HUDEP-2 (cell line): Measurements from ENCODE around the gene RMND1.

Source experiments
- DNase-seq, 76 experiments: peaks; one replicate each; lab custom pipeline; 2025; ENCODE audit not compliant: unreplicated experiment in 76 of 76; lab: John Stamatoyannopoulos, UW

Gene RMND1, protein sequence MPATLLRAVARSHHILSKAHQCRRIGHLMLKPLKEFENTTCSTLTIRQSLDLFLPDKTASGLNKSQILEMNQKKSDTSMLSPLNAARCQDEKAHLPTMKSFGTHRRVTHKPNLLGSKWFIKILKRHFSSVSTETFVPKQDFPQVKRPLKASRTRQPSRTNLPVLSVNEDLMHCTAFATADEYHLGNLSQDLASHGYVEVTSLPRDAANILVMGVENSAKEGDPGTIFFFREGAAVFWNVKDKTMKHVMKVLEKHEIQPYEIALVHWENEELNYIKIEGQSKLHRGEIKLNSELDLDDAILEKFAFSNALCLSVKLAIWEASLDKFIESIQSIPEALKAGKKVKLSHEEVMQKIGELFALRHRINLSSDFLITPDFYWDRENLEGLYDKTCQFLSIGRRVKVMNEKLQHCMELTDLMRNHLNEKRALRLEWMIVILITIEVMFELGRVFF

DNA sequence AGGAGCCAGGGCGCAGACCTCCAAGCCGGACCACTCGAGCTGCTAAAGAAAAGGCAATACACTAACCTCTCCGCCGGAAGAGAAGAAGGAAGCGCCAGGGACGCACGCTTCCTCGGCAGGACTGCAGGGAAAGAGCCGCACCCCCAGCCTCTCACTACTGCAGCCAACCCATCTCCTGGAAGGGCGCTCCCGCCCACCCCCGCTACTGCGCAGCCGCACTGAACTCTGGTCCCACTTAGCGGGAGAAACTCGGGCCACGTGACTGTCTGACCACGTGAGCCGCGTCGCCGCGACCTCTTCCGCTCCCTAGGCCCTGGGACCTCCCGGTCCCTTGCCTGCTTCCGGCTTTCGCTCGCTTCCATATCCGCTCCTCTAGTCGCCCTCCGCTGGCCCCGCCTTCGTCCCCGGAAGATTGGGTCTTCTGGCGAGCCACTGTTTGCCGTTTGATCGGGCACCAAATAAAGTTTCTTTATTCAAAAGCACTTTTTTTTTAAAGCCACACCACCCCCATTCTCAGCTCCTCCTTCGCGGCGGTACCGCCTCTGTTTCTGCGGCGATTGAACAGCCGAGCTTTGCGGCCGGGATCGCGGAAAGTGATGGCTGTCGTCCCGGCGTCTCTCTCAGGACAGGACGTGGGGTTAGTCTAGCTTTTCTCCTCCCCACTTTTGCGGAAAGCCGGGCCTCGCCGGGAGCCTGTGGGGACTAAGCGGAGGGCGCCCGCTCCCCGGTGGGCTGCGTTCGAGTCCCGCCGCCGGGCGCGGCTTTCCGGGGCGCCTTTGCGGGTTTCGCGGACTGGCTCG lies at the start of gene RMND1:
Gene RMND1 (minus strand): TSS at position 177 of the 800 bp plus-strand sequence. CDS start 6,315 bp downstream, outside the sequence.
- DNase-seq = peak; percentile 58 to 100 (median 100)

DNA sequence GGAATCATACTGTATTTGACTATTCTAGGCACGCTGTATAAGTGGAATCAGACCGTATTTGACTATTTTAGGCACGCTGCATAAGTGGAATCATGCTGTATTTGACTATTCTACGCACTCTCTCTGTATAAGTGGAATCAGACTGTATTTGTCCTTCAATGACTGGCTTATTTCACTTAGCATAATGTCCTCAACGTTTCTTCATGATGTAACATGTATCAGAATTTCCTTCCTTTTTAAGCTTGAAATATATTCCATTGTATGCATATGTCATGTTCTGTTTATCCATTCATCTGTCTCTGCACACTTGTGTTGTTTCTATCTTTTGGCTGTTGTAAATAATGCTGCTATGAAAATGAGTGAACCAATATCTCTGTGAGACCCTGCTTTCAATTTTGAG lies 47.6 kb upstream of the RMND1 start:
- no peak for DNase-seq

DNA sequence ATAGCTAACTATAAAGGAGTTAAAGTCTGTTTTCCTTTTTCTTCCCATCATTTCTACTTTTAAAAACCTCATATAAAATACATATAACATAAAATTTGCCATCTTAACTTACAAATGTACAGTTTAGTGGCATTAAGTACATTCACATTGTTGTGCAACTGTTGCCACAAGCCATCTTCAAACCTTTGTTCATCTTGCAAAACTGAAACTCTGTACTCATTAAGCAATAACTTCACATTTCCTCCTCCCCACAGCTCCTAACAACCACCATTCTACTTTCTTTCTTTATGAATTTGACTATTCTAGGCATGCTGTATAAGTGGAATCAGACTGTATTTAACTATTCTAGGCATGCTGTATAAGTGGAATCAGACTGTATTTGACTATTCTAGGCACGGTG lies 46.4 kb upstream of the RMND1 start:
- no peak for DNase-seq

DNA sequence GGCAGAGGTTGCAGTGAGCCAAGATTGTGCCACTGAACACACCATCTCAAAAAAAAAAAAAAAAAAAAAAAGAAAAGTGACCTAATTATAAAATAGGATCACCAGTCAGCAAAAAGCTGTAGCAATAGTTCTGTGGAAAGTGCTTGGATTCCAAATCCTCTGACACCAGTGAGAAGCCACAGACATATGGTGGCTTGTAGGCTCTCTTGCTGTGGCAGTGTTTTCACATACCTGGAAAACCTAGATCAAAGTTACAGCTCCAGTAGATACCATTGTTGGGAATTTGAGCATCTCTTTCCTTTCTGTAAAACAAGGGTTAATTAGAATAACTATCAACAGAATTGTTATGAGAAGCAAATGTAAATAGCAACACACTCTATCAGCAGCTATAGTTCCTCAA lies 46.0 kb upstream of the RMND1 start:
- no peak for DNase-seq

DNA sequence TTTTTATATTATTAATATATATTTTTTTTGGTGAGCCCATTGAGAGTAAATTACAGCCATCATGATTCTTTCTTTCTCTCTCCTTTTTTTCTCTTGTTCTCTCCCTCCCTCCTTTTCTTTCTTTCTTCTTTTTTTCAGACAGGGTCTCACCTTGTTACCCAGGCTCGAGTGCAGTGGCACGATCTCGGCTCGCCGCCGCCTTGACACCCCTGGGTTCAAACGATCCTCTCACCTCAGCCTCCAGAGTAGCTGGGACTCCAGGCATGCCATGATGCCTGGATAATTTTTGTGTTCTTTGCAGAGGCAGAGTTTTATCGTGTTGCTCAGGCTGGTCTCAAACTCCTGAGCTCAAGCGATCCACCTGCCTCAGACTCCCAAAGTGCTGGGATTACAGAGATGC lies 43.5 kb upstream of the RMND1 start:
- DNase-seq = no peak

DNA sequence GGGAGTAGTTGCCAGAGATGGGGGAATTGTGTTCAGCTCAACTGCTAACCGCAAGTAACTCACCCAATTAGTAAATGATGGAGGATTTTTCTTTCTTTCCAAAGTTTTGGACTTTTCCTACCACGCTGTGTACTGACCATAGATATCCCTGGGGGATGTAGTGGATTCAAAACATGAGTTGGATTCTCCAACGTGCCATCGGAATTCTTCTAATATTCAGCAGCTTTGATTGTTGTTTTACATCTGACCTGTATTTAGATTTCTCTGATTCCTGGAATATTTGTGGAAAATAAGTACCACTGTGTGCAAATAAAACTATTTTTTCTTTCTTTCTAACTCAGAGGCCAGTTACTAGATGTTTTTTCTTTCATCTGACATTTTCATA lies 43.0 kb upstream of the RMND1 start:
- DNase-seq = no peak

DNA sequence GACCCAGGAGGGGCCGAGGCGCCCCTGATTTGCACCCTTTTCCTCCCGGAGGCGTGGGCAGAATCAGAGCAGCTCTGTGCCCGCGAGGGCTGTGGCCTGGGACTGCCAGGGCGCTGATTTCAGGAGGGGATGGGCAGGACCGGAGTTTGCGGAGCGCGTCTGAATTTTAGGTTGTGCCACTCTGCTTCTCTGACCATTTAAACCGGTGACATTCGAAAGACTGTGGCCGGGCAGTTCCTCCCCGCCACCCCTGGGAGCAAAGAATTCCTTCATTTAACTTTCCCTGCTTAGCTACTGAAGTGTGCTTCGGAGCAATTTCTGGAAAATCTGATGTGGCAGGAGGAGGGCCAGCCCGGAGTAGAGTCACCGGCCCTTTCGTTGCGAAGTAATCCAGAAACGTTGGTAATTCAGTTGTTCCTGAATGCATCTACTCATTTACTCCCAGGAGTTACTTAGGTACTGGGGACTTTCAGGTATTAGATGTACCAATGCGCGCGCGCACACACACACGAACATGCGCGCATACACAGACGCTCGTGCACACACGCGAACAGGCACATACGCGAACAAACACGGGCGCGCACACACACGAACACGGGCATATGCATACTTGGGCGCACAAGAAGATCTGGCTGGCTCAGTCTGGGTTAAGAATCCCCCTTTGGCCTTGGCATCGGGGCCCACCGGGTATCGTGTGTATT lies 42.5 kb upstream of the RMND1 start:
- DNase-seq = no peak

DNA sequence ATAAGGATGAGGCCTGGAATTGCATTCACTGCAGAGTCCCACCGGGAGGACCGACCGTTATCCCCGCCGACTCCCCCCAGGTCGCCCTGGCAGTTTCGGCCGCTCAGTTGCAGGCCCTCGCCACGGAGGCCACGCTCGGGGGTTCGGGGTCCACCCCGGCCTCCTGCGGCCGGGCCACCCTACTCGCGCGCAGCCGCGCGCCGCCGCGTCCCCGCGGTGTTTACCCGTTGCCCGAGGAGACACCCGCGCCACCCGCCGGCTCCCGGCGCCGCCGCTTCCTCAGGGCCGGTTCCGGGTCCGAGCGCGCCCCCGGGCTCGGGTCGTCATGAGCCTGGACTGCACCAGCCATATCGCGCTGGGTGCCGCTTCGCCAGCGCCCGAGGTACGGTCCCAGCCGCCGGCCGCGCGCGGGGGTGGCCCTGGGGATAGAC lies 41.9 kb upstream of the RMND1 start, which contains the start of gene CCDC170:
Gene CCDC170 (plus strand): TSS at position 214 of the 431 bp plus-strand sequence. CDS start 112 bp downstream, at position 326.
- no peak for DNase-seq

DNA sequence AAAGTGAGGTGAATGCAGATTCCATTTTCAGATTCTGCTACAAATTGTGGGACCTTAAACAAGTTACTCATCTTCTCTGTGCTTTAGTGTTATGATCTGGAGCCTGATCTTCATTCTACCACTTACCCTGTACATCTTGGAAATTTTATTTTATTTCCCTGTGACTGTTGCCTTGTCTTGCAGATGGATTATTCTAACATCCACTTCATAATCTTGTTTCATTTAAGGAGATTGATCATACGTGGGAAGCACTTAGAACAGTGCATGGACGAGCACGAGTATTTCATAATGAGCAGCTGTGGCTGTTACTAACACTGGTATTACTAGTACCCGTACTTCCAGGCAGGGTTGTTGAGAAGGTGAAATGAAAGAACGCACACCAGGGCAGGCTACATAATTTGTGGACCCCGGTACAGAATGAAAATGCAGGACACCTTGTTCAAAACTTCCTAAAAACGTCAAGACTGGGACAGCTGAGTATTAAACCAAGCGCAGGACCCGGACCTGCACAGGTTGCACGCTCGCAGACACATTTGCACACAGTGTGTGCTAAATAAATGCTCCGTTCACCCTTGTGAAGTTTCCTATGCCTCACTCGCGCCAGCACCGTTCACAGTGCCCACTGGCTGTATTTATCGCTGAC lies 41.4 kb upstream of the RMND1 start:
- no peak for DNase-seq

DNA sequence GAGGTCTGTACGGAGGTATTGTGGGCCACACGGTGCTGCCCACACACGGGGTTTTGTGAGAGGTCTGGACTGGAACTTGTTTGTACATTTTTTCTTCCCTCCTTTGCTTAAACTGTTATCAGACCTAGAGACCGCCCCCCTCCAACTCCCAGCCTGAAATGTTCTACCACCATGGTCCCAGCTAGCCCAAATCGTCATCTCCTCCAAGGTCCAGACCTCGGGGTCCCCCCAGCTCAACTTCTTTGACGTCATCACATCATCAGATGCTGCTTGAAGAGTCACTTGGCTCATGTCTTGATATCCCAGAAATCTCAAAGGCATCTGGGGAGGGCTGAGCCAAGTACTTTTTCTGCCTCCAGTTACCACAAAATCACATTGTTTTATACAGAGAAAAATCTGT lies 39.1 kb upstream of the RMND1 start:
- DNase-seq = no peak

DNA sequence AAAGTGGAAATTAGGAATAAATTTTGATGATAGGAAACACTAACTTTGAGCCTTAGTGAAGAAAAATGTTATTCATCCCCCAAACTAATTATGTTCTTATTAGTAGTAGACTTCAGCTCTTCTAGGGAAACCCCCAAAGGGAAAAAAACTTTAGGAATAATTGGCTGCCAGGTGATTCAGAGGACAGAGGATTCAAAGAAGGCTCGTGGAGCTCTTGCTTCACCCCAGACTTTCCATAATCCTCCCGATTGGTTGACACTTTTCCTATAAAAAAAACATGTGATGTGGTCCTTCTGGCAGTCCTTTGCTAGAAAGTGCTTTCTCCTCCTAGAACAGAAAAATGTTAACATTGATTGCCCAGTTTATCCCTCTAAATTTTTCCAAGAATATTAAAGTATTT lies 36.3 kb upstream of the RMND1 start:
- DNase-seq = no peak

DNA sequence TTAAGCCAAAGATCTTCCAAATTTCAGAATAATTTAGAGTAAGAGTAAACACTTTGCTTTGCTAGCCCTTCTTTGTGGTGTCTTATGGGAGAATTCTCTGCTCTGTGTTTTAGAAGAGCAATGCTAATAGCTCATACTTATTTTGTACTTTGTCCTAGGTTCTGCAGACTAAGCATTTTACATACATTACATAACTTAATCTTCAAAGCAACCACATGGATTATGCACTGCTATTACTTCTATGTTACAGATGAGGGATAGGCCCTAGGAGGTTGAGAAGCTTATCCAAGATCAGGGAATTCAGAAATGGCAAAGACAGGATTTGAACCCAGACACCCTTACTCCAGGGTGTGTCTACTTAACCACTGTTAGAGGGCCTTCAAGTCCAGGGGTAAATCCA lies 32.1 kb upstream of the RMND1 start:
- no peak for DNase-seq

DNA sequence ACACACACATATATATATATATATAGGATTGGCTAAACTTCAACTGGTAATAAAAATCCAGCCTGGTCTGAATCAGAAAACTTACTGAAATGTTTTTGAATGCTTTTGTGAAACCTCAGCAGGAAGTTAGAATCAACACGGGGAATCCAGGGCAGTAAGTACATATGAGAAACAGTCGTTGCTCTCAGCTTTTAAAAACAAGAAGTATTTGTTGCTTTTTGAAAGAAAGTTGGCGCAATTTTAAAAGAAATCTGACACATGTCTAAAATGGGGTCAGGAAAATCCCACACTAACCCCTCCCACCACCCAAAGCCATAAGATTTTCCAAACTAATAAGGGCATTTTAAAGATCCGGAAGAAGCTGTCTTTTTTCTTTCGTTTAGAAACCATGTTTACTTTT lies 30.4 kb upstream of the RMND1 start:
- no peak for DNase-seq

DNA sequence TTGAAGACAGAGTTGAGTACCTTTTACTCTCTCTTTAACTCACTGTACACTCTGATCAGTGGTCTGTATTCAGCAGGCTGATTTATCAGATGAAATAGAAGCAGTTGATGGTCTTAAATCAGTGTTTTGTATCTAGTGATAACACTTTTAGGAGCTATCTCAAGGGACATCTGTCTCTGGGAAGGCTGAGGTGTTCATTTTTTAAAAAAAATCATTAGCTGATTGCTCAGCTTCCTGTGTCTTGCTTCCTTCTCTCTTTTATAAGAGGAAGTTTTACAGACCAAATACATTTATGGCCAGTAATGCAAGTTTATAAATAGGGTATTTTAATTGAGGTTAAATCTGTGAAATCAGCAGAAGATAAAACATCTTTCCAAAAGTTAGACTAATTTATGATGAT lies 29.9 kb upstream of the RMND1 start:
- no peak for DNase-seq

DNA sequence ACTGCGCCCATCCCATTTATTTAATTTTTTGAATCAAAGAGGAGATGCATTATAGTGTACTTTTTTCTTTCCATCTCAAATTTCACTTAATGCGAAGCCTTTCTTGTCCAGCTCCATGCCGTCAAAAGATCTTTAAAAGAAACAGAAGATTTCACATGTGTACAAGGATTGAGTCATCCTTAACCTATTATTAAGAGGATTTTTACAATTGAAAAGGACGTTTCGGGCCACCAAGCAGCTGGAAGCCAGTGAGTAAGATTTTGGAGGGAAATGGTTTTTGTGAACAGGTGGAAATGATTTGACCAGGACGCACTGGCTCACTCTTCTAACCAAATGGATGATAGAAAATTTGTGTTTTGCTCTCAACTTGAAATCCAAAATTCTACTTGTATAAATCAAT lies 26.7 kb upstream of the RMND1 start:
- DNase-seq = no peak

DNA sequence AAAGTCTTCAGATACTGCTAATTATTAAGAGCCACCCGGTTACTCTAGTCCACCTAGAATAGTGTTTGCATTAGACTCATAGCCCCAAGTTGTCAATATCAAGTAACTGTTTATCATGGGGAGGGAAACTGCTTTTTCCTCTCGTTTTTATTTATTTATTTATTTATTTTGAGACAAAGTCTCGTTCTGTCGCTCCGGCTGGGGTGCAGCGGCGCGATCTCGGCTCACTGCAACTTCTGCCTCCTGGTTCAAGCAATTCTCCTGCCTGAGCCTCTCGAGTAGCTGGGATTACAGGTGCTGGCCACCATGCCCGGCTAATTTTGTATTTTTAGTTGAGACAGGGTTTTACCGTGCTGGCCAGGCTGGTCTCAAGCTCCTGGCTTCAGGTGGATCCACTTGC lies 25.8 kb upstream of the RMND1 start:
- DNase-seq = no peak

DNA sequence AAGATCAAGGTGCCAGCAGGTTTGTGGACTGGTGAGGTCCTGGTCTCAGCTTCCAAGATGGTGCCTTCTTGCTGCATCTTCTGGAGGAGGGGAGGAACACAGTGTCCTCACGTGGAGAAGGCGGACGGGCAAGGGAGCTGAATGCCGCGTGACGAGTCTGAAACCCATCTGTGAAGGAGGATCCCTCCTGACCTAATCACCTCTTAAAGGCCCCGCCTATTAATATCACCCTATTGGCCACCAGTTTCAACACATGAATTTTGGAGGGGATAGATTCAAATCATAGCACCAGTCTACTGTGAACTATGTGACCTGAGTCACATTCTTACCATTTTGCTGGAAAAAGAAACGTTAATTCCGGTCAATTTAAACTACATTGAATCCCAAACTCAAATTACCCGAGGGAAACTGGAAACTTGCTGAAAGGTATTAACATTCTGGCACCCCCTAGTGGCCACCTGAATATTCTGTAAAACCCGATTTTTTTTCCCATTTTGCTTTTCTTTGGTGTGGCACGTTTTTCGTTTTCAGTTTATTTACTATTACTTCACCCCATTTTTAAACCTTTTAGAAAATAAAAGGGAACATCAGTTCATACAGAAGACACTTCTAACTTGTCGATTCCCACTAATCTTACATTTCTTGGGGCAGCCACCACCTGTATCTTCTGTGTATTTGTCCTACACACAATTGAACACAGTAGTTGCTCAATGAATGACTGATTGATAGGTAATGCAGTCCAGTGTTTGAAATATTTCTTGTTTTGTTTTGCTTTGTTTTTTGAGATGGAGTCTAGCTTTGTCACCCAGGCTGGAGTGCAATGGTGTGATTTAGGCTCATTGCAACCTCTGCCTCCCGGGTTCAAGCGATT lies 24.0 kb upstream of the RMND1 start:
- DNase-seq = peak in 41 of 76 experiments; percentile 3 to 69 (median 36)

DNA sequence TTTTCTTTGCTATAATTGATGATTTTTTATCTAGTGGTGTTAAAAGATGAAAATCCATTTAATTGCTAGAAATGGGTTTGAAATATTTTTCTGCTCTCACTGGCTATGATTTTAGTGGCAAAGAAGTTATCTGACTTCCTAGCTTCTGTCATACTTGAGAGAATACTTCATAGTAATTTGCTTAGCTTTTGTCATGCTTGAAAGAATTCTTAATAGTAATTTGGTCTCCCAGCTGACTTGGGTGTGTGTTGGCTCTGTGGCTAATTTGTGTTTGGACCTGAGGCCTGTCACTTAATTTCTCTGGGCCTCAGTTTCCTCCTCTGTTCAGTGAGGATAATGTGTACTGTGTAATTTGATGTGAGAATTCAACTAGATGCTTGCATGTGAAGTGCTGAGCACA lies 12.8 kb upstream of the RMND1 start:
- DNase-seq = no peak

DNA sequence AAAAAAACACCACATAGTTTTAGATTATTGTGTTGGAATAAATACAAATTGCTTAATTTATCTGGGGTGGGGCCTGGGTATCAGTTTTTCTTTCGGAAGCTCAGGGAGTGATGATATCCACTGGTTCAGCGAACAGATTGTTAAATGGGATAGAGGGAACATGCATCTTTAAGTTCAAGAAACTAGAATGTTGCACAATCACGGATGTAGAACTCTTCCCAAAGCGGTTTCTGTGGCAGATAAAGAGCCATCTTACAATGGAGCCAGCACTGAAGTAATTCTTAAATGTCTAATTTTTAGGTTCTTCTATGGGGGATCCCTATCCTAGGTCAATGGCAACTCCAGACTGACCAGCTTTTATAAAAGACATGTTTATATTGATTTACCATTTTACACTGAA lies 9.7 kb upstream of the RMND1 start:
- DNase-seq = no peak
